HK-2 (cell line): Measurements from ENCODE around the gene PLA2G6.
"Not testable (repeated sequence)": the region's sequence is repeated elsewhere in the genome, so short reads cannot be mapped to it uniquely, and the experiment has no call there.

Source experiments
- DNase-seq: peaks from one replicate; pipeline ENCODE4 v3.0.0-alpha.2; 2018; ENCODE audit not compliant: unreplicated experiment

PLA2G6 gene

GRCh38 chr22:38164551-38164918 lies 17.1 kb downstream of the PLA2G6 start:
- DNase-seq: no peak

- no peak for DNase-seq
These were observed 17.6 kb downstream of the PLA2G6 start for GRCh38 chr22:38163844-38164550.

- DNase-seq: no peak
These were observed 18.5 kb downstream of the PLA2G6 start for GRCh38 chr22:38162881-38163843.

- no peak for DNase-seq
These were observed 25.9 kb downstream of the PLA2G6 start for GRCh38 chr22:38155703-38156102.

GRCh38 chr22:38154563-38154915 lies 27.1 kb downstream of the PLA2G6 start:
- not testable (repeated sequence) for DNase-seq

GRCh38 chr22:38153821-38154562 lies 27.6 kb downstream of the PLA2G6 start:
- no peak for DNase-seq

GRCh38 chr22:38151126-38151500 lies 30.5 kb downstream of the PLA2G6 start:
- no peak for DNase-seq

- no peak for DNase-seq
These were observed 33.4 kb downstream of the PLA2G6 start for GRCh38 chr22:38148245-38148644.

- DNase-seq: not testable (repeated sequence)
These were observed 35.5 kb downstream of the PLA2G6 start for GRCh38 chr22:38146166-38146565.

GRCh38 chr22:38144025-38144405 lies 37.6 kb downstream of the PLA2G6 start:
- DNase-seq: no peak

- no peak for DNase-seq
These were observed 39.0 kb downstream of the PLA2G6 start for GRCh38 chr22:38142606-38143005.

GRCh38 chr22:38141217-38141973 lies 40.2 kb downstream of the PLA2G6 start:
- DNase-seq: no peak

- no peak for DNase-seq
These were observed 41.7 kb downstream of the PLA2G6 start for GRCh38 chr22:38139901-38140300.

- no peak for DNase-seq
These were observed 42.7 kb downstream of the PLA2G6 start for GRCh38 chr22:38138961-38139360.

- no peak for DNase-seq
These were observed 43.5 kb downstream of the PLA2G6 start for GRCh38 chr22:38137876-38138687.

- DNase-seq: no peak
These were observed 45.0 kb downstream of the PLA2G6 start for GRCh38 chr22:38136607-38137006.

- DNase-seq: peak; percentile 53
These were observed 46.4 kb downstream of the PLA2G6 start for GRCh38 chr22:38135133-38135706.

GRCh38 chr22:38133331-38133730 lies 48.3 kb downstream of the PLA2G6 start:
- DNase-seq: no peak

- no peak for DNase-seq
These were observed 48.8 kb downstream of the PLA2G6 start for GRCh38 chr22:38132794-38133193.

GRCh38 chr22:38132136-38132535 lies 49.5 kb downstream of the PLA2G6 start:
- DNase-seq: no peak
